Measurements from ENCODE around the gene FABP7. TPM values are rescaled to one million over a fixed set of nuclear protein-coding genes. Genes with fewer than 3 reads are reported as not detected.

Gene FABP7
- total RNA-seq, 6 donors from 2014 or later = not detected

DNA sequence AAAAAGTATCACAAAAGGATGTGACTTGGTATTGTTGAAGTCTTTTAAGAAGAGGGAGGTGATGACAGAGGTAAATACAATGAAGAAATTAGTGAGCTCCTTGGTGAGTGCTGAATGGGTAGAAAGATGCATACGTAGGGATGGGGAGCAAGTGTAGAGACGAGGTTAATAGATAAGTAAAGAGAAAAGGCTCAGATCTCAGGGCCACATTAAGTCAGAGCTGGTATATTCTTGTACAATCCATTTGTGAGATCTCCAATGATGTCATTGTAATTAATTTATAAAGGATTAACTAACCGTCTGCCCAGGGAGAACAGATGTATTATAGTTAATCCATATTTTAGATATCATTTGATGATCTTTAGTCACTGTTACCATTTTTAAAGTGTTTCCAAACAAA is 52.9 kb downstream of the FABP7 start:
- no peak overlapping the region for H3K4me3 ChIP-seq
- H3K36me3 ChIP-seq = no peaks in the 10 kb centered on the region
- TF ChIP-seq CTCF (IDR thresholded peaks at IDR 0.05) (no peak), EP300 (IDR thresholded peaks at IDR 0.05) (no peak)
- H3K9me3 ChIP-seq = no peaks in the 10 kb centered on the region
- 83 to 86% methylated on average over 3 of the region's 3 CpGs for WGBS, 2 donors
- ATAC-seq (ENCODE audit: low FRiP score in 2 of 2) (no peak), DNase-seq (no peak)
- H3K4me1 ChIP-seq = no peaks in the 10 kb centered on the region
- H3K27me3 ChIP-seq = no peaks in the 10 kb centered on the region
- H3K27ac ChIP-seq = no peak overlapping the region

DNA sequence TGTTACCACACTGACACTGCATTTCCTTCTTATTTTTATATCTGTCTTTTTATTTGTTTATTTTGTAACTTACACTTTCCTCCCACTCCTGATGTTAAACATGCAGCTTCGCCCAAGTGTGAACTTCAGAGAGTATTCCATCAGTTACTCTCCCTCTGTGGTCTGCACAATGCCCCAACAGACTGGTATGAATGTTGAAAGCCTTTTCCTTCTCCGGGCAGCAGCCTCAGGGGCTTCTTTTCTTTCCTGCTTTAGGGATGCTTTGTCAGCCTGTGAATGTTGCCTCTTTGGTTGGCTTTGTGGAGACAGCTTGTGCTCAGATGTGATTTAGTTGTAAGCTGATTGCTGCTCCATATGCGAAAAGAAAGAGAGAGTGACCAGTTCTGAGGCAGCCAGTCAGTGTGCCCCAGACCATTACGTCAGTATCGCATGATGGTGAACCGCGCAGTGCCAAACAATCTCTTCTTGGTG is 53.5 kb downstream of the FABP7 start:
- no peaks in the 10 kb centered on the region for H3K36me3 ChIP-seq
- no peak overlapping the region for H3K4me3 ChIP-seq
- H3K4me1 ChIP-seq = no peaks in the 10 kb centered on the region
- WGBS, 2 donors = 92 to 95% methylated on average over 7 of the region's 7 CpGs
- ATAC-seq (ENCODE audit: low FRiP score in 2 of 2) = no peak
- no peaks in the 10 kb centered on the region for H3K9me3 ChIP-seq
- H3K27ac ChIP-seq = no peak overlapping the region
- no peak for TF ChIP-seq POLR2AphosphoS5 (IDR thresholded peaks at IDR 0.05)
- no peaks in the 10 kb centered on the region for H3K27me3 ChIP-seq
- DNase-seq = no peak

Small RNA genes lying within 50 kb of the gene (small RNA-seq; reads per million reads assigned to genes)
- gene RN7SL564P = 0 reads per million in 4 donors

Other genes with a start within 250 kb of the FABP7 start
- gene PKIB, start 169.3 kb upstream of the FABP7 start, total RNA-seq = 10 to 100 TPM in 1 of 6 donors, 1 to 10 TPM in 4, not detected in 1; 1.0 to 16.1 (median 3.5) TPM
- 10 to 100 TPM; 11.0 to 19.9 (median 15.6) TPM for gene SMPDL3A, start 9.5 kb downstream of the FABP7 start, total RNA-seq
- gene CLVS2, start 216.5 kb downstream of the FABP7 start, total RNA-seq = 1 to 10 TPM in 1 of 6 donors, under 1 TPM in 1, not detected in 4; 0.03 to 1.0 TPM

Measured in upper lobe of left lung (tissue), 6 donors.